HG03060 (cell line): ENCODE measurements around the gene ARSG.
"Not testable (repeated sequence)": the region's sequence is repeated elsewhere in the genome, so short reads cannot be mapped to it uniquely, and the experiment has no call there.

Experiments used
- ATAC-seq: cut with Tn5 transposase; IDR thresholded peaks from one replicate; pipeline ENCODE4 v1.9.1; 2021; ENCODE audit warnings: low read depth, moderate number of reproducible peaks; ENCODE audit not compliant: unreplicated experiment

The ARSG gene

GRCh38 chr17:68365469-68365868, 74.2 kb downstream of the ARSG start:
- ATAC-seq, result no peak

- ATAC-seq, result no peak
Observed at GRCh38 chr17:68368387-68368786, 77.1 kb downstream of the ARSG start.

- ATAC-seq, result no peak
Observed at GRCh38 chr17:68375566-68375965, 84.3 kb downstream of the ARSG start.

- ATAC-seq, result not testable (repeated sequence)
Observed at GRCh38 chr17:68376178-68376577, 84.9 kb downstream of the ARSG start.

GRCh38 chr17:68377771-68378267, 86.5 kb downstream of the ARSG start:
- ATAC-seq, result no peak

GRCh38 chr17:68378268-68379176, 87.2 kb downstream of the ARSG start:
- no peak for ATAC-seq

GRCh38 chr17:68379177-68379510, 87.8 kb downstream of the ARSG start:
- no peak for ATAC-seq

- no peak for ATAC-seq
Observed at GRCh38 chr17:68379692-68380677, 88.7 kb downstream of the ARSG start.

- no peak for ATAC-seq
Observed at GRCh38 chr17:68381076-68381900, 90.0 kb downstream of the ARSG start.

- no peak for ATAC-seq
Observed at GRCh38 chr17:68382582-68383085, 91.3 kb downstream of the ARSG start.

GRCh38 chr17:68383120-68383442, 91.8 kb downstream of the ARSG start:
- no peak for ATAC-seq

- no peak for ATAC-seq
Observed at GRCh38 chr17:68383443-68384321, 92.4 kb downstream of the ARSG start.

- ATAC-seq, result no peak
Observed at GRCh38 chr17:68384471-68384870, 93.2 kb downstream of the ARSG start.

GRCh38 chr17:68384941-68385340, 93.6 kb downstream of the ARSG start:
- ATAC-seq, result no peak

- no peak for ATAC-seq
Observed at GRCh38 chr17:68385490-68386215, 94.4 kb downstream of the ARSG start.

- no peak for ATAC-seq
Observed at GRCh38 chr17:68387435-68388218, 96.3 kb downstream of the ARSG start.

- ATAC-seq, result no peak
Observed at GRCh38 chr17:68389041-68389440, 97.7 kb downstream of the ARSG start.
